ENCODE measurements around the gene WWTR1.

DNA sequence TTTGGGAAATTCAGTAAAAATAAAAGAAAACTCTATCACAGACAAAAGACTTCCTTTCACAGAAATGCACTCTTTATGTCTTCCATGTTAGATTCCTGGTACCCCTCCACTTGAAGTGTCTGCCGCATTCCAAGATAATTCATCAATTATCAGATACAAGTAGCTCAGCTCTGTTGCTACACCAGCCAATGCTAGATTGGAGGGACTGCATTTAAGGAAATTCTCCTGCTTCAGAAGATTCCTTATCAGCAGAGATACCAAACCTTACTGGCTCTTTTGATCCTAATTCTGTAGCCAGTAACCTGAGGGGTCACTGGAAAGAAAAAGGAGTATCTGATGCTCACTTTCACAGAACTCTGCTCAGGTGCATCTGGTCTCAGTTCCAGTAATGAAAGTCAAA, 119.5 kb downstream of the WWTR1 start:
- no peak for TF ChIP-seq POLR2A (IDR thresholded peaks at IDR 0.05)
- TF ChIP-seq, protein P1, sequence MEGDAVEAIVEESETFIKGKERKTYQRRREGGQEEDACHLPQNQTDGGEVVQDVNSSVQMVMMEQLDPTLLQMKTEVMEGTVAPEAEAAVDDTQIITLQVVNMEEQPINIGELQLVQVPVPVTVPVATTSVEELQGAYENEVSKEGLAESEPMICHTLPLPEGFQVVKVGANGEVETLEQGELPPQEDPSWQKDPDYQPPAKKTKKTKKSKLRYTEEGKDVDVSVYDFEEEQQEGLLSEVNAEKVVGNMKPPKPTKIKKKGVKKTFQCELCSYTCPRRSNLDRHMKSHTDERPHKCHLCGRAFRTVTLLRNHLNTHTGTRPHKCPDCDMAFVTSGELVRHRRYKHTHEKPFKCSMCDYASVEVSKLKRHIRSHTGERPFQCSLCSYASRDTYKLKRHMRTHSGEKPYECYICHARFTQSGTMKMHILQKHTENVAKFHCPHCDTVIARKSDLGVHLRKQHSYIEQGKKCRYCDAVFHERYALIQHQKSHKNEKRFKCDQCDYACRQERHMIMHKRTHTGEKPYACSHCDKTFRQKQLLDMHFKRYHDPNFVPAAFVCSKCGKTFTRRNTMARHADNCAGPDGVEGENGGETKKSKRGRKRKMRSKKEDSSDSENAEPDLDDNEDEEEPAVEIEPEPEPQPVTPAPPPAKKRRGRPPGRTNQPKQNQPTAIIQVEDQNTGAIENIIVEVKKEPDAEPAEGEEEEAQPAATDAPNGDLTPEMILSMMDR (IDR thresholded peaks at IDR 0.05 in 4 of 5, conservative IDR thresholded peaks at IDR 0.05 in 1 of 5), result no peak
